HG03460 (cell line): ENCODE results near the gene ZNHIT6.
"Not testable (repeated sequence)": the region's sequence is repeated elsewhere in the genome, so short reads cannot be mapped to it uniquely, and the experiment has no call there.

ENCODE experiments used
- ATAC-seq: cut with Tn5 transposase; IDR thresholded peaks from one replicate; pipeline ENCODE4 v1.9.1; 2021; ENCODE audit not compliant: unreplicated experiment

ZNHIT6 gene

DNA sequence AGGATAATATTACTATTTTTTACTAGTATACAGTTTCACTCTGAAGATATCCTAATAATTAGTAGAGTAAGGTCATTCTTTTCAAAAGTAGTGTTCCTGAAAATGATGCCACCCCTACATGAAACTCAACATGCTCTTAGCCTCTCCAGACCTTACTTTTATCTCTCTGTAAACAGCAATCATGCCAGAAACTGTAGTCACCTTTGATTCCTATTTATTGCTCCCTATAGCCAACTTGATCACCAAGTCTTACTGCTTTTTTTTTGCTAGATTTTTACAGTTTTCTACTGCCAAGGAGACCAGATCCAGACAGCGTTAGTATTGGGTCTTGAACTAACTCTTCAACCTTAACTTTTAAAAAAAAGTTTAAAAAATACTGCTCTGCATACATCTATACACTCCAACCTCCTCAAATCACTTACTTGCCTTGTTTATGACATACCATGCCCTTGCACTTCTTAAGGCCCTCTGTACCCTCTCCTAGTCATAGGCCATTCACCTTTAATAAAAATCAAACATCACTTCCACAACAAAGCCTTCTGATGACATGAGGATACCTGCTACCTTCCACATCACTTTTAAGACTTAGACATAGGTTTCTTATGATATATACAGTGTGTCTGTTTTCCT lies 36.1 kb downstream of the ZNHIT6 start:
- ATAC-seq, result no peak

DNA sequence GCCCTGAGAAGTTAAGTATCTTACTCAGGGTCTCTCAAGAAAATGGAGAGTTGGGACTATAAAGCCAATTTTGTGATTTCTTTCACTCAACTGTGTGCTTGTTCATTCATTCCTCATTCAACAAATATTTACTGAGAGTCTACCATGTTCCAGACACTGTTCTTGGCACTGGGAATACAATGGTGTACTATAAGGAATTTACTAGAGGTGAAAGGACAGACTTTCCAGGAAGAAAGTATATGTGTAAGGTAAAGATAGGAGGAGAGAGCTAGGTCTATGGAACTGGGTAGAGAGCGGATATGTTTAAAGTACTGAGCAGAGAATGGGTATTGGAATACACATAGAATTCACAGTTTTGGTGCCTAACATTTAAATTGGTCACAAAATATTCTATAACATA lies 42.3 kb downstream of the ZNHIT6 start:
- no peak for ATAC-seq

DNA sequence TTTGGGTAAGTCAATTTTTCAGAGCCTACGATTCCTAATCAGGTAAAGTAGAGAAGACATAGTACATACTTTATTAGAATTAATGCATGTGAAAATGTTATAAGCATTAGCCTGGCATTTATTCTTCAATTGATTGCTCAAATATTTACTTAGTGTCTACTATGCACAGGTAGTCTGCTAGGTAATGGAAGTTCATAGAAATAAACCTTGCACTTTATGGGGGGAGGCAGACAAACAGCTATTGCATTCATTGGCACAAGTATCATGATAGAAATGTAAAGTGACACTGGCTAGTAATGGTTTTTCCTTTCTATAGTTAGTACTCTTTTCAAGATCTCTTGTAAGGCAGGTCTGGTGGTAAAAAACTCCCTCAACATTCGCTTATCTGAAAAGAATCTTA lies 44.9 kb downstream of the ZNHIT6 start:
- no peak for ATAC-seq

DNA sequence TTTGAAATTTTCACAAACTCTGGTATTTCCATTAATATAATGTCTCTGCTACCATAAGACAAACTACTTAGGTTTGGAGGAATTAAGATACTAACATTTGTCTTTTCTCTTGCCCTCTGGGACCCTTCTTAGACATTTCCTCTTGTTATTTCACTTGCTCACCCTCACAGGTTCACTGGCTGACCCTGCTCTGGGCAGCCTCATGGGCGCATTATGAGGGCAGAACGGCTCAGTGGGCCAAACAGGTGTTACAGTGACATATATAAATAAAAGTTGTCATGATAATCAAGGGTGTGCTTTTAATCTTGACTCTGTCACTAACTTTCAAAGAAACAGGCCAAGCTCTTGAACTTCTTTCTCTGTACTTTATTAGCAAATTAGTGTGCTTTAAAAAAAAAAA lies 46.5 kb downstream of the ZNHIT6 start:
- ATAC-seq, result no peak

DNA sequence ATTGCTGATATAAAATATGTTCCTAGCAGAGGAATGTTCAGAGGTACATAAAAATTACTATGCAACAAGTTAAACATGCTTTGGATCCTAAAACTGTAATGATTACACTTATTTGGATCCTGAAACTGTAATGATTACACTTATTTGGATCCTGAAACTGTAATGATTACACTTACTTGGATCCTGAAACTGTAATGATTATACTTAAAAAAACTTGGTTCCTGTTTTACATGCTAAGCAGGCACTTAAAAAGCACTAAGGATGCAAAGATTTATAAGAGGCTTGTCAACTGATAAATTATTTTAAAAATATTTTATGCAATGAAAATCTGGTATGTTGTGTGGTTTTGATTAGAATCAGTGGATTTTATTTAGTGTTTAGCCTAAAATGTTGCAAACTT lies 47.7 kb downstream of the ZNHIT6 start:
- ATAC-seq, result no peak

DNA sequence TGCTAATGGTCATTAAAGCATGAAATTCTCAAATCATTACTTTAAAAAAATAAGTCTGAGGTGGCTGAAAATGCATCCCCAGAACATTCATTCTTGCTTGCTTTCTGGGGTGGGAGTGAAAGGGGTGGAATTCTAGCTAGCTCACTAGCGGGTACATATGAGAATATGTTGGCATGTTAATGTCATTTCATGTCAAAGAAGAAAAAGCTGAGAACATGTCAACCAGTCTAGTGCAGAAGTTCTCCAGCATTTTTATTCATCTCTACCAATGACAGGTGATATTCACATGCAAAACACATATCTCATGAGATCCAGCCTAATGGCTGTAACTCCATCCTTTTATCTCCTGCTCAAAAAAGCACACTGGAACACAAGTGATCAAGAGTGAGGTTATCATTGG lies 49.1 kb downstream of the ZNHIT6 start:
- ATAC-seq, result no peak

DNA sequence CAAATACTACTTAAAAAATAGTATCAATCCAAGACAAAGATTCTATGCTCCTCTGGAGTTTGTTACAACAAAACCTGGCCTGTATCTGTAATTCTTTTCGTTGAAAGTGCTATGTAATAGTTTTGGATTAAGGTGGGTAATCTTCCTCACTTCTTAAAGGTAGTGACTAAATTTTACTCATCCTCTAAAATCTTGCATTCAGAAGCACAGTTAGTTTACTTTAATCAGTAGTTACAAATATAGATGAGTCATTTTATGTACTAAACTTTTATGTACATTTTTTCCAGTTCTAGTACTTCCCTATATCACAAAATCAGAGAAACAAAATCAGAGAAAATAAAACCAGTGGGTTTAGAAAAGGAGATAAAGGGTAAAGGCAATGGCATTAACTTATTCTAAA lies 51.3 kb downstream of the ZNHIT6 start:
- ATAC-seq, result no peak

DNA sequence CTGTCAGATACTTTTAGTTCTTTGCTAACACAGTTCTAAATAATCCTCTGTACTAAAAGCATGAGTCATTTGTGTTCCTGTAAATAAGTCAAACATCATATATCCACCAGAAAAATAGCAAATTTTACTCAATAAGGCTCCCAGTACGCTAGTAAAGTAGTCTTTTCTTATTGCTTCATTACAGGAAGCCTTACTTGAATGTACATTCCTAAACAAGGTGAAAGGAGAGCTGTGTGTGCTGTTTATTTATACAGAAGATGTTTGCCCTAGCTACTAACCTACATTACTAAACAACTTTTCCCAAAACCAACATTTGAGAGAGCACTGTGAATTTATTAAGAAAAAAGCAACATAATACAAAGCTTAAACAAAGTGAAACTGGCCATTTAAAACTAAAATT lies 52.0 kb downstream of the ZNHIT6 start:
- no peak for ATAC-seq

DNA sequence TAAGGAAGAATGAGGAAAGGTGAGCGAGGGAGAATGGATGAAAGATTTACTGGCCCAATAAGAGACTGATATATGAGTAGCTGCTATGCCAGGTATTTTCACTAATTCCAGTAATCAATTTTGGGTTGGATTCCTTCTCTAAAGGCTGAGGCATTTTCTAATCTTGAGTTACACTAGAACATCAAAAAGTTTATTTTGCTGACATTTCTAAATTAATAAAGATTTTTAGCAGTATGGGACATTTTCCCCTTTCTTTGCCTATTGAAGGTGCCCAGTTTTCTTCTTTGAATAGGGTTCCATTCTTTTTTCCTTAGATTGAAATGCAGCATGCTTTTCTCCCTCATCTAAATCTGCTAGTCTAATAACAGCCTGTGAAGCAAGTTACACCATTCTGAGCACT lies 52.9 kb downstream of the ZNHIT6 start:
- ATAC-seq, result no peak

DNA sequence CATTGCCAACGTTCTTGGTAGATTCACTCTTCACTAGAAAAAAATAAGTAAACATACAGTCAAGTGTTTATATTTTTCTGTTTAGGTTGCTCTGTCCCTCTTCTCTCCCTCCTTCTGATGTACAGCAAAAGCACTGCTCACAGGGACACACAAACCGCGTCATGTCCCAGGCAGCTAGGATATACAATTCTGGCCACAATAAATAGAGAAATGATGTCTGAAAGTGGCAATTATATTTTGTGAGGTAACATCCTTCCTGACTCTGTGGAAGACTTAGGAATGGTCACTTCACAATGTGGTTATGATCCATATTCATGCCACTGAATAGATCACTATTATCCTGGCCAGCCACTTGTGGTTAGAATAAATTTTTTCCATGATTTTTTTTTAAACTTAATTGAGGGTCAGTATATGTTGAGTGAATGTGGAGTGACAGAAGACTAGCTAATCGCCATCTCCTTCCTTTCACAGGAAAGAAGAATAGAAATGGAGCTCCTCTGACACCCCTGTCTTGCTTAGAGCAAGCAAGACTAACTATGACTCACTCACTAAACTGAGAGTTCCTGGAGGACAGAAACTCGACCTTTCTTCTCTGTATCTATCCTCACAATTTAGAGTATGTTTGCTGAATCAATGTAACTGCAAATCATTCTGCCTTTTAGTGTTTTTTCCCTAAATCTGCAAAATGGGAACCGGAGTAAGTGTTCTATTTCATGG lies 54.0 kb downstream of the ZNHIT6 start:
- no peak for ATAC-seq

DNA sequence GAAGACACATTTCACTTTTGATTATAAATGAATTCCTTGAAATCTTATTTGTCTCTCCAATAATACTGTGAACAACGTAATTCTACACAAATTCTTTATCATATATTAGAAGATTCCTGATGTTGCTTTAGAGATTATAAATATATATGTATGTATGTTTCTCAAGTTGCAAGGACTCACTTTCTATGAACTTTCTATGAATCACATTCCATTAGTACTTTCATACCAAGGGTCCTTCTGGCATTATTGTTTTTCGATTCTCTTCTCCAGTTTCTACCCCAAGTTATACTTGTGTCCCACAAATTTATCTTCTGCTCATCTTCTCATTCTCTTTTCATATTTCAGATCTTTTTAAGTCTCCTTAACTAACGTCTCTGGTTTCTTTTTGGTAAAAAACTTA lies 55.9 kb downstream of the ZNHIT6 start:
- ATAC-seq, result no peak

DNA sequence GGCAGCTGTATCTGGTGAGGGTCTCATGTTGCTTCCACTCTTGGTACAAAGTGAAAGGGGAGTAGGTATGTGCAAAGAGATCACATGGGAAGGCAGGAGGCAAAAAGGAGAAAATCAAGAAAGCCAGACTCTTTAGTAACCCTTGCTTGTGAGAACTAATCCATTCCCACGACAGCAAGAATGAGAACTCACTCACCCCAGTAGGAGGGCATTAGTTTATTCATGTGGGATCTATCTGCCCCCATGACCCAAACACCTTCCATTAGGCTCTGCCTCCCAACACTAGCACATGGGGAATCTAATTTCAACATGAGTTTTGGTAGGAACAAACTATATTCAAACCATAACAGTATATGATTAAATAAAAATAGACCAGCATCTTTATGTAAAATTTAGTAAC lies 57.6 kb downstream of the ZNHIT6 start:
- no peak for ATAC-seq

DNA sequence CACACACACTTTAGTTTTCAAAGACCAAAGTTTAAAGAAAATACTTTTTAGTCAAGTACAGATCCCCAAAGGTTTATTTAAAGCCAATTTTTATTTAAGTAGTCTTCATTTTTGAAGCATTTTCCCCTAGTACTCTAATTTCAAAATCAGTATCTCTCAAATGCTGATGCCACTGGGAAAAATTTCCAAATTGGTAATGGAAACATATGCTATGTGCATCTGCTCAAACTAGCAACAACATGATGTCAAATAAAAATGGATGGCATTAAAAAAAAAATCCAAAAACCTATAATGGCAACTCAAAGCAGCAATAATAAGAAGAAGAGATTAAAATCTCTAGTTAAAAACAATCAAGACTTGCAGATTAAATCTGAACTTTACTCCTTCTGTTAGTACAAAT lies 58.6 kb downstream of the ZNHIT6 start:
- ATAC-seq, result no peak

DNA sequence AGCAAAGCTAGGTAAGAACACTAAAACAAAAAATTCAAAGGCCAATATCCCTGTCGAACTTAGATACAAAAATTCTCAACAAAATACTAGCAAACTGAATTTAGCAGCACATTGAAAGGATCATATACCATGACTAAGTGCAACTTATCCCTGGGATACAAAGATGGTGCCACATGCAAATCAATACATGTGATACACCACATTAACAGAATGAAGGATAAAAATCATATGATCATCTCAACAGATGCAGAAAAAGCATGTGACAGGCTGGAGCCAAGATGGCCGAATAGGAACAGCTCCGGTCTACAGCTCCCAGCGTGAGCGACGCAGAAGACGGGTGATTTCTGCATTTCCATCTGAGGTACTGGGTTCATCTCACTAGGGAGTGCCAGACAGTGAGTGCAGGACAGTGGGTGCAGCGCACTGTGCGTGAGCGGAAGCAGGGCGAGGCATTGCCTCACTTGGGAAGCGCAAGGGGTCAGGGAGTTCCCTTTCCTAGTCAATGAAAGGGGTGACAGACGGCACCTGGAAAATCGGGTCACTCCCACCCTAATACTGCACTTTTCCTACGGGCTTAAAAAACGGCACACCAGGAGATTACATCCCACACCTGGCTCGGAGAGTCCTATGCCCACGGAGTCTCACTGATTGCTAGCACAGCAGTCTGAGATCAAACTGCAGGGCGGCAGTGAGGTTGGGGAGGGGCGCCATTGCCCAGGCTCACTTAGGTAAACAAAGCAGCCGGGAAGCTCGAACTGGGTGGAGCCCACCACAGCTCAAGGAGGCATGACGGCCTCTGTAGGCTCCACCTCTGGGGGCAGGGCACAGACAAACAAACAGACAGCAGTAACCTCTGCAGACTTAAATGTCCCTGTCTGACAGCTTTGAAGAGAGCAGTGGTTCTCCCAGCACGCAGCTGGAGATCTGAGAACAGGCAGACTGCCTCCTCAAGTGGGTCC lies 66.4 kb downstream of the ZNHIT6 start:
- ATAC-seq, result not testable (repeated sequence)

DNA sequence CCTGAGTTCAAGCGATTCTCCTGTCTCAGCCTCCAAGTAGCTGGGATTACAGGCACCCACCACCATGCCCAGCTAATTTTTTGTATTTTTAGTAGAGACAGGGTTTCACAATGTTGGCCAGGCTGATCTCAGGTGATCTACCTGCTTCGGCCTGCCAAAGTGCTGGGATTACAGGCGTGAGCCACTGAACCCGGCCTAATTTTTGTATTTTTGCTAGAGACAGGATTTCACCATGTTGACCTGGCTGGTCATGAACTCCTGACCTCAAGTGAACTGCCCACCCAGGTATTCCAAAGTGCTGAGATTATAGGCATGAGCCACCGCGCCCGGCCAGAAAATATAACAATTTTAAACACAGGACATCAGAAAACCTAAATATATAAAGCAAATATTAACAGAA lies 68.3 kb downstream of the ZNHIT6 start:
- ATAC-seq, result not testable (repeated sequence)

DNA sequence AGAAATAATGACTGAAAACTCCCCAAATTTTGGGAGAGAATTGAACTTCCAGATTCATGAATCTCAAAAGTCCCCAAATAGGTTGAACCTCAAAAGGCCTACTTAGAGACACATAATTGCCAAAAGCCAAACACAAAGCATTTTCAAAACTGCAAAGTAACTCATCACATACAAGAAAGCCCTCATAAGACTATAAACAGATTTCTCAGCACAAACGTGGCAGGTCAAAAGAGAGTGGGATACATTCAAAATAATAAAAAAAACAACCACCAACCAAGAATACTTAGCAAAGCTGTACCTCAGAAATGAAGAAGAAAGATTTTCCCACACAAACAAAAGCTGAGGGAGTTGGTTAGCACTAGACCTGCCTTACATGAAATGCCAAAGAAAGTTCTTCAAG lies 69.8 kb downstream of the ZNHIT6 start:
- ATAC-seq, result no peak

DNA sequence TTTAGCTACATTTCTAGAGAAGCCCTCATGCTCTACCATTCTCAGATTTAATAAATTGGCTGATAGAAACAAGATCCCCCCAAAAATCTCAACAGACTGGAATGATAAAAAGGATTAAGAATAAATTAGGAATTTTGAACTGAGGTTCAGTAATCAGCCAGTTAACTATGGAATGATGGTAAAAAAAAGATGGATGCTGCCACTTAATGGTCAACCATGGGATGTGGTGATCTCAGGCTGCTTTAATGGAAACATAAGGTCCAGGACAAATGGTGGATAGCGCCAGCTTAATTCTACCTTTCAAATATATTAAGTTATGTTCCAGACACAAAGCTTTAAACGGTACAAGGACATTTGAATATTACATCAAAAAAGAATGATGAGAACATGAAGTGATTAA lies 77.7 kb downstream of the ZNHIT6 start:
- no peak for ATAC-seq

DNA sequence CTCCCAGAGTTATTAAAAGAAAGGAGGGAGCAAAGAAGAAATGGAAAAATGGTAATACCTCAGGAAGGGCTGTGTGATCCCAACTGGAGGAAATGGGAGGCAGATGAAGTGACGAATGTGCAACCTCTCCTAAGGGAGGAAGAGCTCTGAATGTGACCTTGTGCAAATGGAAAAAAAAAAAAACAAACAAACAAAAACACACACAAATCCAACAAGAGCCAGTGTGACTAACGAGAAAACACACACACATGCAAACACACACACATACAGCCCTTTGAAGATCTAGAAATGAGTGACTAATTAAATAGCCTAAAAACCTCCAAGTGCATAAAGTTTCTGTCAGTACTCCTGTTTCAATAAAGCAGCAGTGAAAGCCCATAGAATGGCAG lies 78.7 kb downstream of the ZNHIT6 start:
- ATAC-seq, result no peak

DNA sequence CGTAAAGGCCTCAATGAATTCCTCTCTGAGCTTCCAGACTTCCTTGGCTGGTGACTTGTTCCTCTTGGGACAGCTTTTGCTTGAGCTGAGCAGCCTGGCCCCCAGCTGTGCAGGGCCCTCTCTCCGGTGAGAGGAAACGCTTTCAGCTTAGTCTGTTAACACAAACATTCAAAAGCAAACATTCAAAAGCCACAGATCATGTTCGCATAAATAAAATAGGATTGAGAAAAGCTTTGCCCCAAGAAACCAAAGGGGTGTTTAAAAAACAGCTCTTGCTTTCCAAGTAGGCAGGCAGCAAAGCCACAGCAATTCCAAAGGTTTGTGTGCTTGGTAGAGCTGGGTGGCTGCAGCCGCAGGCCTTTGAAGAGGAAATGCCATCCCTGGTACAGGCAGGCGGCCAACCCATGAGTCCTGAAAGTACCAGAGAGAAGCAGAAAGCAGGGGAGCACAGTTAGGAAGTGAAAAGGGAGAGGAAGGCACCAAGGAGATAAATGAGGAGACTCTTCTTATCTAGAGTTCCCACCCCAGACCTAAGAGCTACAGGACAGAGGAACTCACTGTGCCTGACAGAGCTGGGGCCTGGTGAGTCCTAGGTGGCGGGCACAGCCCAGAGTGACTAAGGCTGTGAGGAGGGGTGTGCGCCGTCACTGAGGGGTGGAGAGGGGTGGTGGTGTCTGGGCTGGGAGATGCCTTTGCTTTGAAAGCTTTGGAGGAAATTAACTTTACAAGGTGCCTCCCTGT lies 79.3 kb downstream of the ZNHIT6 start:
- ATAC-seq, result no peak

DNA sequence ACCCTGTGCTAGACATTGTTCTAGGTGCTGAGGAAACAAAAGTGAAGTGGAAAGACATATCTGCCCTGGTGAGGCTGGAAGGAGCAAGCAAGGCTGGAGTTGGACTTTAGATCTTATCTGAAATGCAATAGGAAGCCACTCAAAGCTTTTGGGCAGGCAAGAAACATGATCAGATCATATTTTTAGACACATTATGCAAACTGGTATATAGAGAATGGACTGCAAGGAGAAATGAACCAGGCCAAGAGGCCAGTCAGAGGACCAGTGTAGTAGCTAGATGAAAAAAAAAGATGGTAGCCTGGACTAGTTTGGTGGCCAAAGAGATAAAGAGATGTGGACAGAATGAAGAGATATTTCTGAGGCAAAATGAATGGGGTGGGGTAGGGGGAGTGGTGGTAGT lies 81.4 kb downstream of the ZNHIT6 start:
- no peak for ATAC-seq

DNA sequence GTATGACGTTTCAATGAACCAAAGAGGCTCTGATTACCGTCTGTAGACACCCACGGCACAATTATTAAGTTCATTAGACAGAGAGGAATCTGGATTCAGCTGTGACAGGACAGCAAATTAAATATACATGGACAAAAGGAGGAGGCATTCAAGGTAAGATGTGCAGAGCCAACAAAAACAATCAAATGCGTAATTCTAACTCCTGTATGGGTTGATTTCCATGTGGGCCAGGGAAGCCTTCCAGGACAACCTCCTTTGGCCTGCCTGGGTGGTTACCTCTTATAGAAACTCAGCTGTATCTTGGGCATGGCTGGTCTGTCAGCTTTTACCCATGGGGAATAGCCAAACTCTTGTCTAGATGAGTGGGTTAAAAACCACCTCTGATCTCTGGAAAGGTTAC lies 83.9 kb downstream of the ZNHIT6 start:
- ATAC-seq, result no peak
